HG03439 (cell line): ENCODE results near the gene SFSWAP.
"Not testable (repeated sequence)": the region's sequence is repeated elsewhere in the genome, so short reads cannot be mapped to it uniquely, and the experiment has no call there.

ENCODE experiments used
- ATAC-seq: cut with Tn5 transposase; IDR thresholded peaks from one replicate; pipeline ENCODE4 v1.9.1; 2021; ENCODE audit warnings: mild to moderate bottlenecking, moderate library complexity; ENCODE audit not compliant: unreplicated experiment

The SFSWAP gene

DNA sequence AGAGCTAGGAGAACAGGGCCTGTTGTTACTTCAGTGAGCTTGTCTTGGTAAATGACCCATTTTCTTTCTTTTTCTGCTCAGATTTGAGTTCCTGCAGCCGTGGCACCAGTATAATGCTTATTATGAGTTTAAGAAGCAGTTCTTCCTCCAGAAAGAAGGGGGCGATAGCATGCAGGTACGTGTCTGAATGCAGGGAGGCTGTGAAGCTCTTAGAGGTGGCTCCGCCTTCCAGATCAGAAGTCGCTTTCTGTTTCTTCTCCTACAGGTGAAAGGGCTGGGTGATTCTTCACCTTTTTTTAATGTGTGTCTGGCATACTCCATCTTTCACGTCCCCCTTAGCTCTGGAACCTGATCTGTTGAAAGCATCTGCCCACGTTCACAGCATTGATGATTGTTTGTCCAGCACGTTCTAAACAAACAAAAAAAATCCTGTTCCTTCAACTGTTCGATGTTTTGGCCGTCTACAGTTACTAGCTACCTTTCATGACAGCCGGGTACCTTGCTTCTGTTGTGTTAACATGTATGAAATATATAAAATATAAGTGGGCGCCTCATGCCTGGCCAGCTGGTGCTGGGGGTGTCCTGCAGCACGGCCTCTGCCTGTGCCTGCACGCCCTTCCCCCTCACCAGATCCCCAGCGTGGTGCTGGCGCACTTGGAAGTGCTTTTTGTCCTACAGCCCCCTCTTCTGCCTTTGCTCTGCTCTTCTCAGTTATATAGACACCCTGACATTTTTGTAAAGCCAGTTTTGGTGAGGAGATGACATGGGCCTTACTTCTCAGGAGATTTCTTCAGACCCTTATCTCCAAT, 44.6 kb downstream of the SFSWAP start:
- ATAC-seq, result no peak

DNA sequence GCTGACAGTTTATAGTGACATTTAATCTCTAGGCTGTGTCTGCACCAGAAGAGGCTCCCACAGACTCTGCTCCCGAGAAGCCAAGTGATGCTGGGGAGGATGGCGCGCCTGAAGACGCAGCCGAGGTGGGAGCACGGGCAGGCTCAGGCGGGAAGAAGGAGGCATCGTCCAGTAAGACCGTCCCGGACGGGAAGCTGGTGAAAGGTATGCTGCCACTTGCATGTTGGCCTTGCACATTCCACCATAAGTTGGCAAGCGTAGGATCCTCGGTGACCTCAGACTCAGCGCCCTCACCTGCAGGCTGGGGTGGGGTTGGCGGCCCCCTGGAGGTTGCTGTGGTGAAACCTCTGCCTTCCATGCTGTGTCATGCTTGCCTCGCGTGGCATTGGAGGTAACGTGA, 45.6 kb downstream of the SFSWAP start:
- no peak for ATAC-seq

DNA sequence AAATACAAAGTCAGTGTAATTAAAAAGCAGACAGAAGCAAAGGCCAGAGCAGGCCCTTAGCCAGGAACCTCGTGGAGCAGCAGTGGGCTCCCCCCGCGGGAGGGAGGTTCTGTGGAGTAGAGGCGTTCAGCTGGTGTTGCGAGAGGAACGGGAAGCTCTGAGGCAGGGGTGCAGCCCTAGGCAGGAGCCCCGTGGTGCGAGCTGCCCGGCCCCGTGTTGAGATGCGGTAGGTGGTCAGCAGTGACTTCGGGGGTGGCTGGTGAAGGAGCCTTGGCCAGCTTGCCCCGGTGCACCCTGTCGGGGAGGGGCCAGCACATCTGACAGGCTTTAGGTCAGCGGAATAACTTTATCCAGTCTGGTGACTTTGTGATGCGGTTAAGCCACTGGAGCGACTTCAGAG, 46.2 kb downstream of the SFSWAP start:
- ATAC-seq, result no peak

DNA sequence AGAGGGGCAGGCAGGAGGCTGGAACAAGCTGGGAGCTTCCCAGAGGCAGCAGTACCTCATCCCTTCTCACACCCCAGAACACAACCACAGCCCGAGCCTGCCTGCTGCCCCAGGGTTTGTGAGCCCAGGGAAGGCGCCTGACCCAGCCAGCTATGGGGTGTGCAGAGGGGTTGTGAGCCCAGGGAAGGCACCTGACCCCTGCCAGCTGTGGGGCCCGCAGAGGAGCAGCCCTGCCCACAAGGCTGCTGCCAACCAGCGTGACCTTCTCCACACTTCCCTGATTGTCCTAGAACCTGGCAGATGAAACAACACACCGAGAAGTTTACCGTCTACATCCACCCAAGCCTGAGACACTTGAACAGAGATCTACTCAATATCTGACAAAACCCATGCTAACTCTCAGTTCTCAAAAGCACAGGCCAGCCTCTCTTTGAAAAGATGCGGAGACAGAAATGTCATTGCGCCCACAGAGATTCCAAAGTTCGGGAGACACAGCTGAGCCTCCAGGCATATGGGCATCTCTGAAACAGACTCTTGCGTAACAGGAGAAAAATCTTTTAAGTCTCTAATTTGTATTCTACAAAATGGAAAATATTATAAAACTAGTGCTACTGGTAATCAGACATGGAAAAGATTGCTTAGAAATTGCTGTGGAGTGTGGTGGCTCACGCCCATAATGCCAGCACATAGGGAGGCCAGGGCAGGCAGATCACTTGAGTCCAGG, 47.3 kb downstream of the SFSWAP start:
- ATAC-seq, result no peak

DNA sequence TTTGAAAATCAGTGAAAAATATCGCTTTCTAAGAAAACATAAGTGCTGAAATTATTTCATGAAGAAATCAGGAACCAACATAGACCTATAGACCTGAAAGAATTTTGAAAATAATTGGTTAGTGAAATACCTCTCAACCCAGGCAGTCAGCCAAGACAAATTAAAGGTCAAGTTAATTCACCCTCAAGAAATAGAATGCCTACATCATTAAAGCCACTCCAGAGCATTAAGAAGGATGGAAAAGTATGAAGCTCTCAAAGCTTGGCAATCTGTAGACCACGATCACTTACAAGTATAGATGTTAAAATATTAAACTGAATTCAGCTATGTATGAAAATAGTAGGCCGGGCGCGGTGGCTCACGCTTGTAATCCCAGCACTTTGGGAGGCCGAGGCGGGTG, 48.3 kb downstream of the SFSWAP start:
- no peak for ATAC-seq

DNA sequence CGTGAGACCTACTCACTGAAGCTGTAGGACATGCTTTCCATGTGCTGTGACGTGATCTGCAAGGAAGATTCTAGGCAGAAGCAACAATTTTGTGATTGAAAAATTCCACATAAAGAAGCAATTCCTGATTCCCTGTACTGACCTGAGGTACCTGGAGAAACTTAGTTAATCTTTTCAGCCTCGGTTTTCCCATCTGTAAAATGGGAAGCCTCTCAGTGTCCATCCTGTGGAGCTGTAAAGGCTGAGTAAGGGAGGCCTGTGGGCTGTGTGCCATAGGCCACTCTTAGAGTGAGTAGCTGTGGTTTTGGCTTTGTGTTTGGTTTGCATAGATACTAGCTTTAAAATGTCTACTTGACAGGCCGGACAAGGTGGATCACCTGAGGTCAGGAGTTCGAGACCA, 50.7 kb downstream of the SFSWAP start:
- no peak for ATAC-seq

DNA sequence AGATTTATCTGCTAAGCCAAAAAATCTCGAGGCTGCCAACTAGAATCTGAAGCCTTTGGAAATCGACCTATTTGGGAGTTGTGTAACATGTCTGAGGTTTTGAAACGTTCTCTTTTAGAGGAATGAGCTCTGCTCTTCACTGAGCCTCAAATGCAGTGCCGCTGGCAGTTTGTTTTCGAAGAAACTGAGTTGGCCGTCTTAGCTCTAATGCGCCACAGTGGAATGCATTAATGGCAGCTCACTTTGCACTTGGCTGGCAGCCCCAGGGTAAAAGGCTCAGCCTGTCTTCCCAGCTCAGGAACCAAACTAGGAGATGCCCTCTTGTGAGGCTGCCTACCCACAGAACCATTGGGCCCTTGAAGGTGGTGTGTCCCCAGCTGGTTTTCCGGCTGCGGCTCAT, 53.8 kb downstream of the SFSWAP start:
- no peak for ATAC-seq

DNA sequence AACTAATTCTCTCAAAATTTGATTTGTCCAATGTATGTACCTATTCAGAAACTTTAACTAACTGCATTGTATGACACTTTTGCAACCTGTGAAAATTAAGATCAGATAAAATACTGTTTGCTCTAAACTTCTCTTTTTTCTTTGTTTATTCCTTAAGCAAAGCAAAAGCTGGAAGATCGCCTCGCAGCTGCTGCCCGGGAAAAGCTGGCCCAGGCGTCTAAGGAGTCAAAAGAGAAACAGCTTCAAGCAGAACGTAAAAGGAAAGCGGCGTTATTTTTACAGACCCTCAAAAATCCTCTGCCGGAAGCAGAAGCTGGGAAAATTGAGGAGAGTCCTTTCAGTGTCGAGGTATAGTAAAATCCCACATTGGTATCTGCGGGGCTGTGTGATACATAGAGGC, 55.1 kb downstream of the SFSWAP start:
- no peak for ATAC-seq

DNA sequence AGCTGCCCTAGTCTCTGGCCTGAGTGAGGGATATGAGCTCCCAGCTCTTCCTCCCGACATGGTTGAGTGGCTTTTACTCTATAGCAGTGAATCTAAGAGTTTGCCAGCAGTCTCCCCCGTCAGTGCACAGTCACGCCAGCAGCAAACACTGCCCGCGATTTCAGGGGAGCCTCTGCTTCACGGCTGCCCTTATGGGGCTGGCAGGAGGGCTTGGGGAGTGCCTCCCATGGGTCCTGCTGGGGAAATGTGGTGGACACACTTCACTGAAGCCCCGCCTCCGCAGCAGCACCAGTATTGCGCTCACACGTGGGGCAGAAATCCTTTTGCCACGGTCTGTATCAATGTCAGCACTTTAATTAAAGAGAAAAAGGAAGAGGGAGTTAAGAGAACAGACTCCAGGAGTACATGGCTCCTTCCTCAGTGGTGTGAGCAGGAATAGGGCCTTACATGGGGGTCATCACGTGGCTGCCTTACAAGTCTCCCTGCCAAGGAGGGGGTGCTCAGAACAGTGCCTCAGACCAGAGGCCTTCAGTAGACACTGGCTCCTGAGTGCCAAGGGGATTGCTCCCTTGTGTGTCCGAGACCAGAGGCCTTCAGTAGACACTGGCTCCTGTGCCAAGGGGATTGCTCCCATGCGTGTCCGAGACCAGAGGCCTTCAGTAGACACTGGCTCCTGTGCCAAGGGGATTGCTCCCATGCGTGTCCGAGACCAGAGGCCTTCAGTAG, 55.7 kb downstream of the SFSWAP start:
- ATAC-seq, result no peak

DNA sequence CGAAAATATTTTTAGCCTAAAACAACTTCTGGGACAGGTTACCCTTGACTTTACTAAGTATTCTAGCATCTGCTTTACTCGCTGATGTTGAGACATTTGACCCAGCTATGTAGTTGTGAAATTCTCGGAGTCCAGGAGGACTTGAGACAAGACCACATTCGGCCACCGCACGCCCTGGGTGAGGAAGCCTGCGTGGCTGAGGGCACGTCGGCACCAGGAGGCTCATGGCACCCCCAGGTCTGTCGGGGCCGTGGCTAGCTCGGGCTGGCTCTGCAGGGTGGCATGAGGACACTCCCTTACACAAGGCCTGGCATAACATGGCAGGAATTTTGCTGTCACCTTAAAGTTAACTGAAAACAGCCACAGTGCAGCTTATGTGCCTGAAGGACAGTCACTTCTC, 59.2 kb downstream of the SFSWAP start:
- ATAC-seq, result no peak

DNA sequence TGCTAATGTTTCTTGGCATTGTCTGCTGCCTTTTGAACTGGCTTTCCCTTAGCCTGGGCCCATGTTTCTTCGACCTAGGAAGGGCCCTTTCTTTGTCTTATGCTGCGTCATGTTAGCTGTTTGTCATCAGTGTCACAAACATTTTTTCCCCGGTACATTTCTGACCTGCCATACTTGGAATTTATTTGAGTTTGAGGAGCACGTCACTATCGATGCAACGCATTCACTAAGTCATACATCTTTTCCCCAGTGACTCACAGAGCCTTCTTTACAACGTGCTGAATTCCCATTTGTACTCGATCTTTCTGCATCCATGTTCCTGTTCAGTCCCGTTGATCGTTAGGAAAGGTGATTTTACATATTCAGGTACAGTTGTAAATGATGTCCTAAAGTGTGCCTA, 61.1 kb downstream of the SFSWAP start:
- no peak for ATAC-seq

DNA sequence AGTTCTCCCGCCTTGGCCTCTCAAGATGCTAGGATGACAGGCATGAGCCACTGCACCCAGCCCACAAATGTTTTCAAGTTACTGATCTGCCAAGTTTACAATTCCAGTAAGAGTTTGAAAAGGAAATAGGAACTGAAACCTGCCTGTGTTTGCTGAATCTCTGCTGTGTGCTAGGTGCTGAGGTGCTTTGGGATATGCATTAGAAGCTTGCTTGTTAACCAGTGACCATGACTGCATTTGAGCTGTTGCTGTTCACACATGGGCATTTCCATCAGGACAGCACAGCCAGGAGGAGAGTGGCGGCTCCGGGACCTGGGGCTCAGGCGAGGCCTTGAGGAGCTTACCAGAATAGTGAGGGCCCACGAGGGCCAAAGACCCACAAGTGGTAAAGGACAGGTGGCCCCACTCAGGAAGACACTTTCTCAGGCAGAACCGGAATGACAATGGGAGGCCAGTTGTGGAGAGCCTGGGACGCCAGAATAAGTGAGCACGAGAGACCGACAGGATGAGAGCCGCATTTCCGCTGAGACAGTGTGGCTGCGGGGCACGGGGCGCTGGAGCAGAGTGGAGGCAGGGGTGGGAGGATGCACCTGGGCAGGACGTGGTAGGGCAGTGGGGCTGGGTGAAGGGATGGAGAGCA, 62.8 kb downstream of the SFSWAP start:
- ATAC-seq, result peak; percentile 66

DNA sequence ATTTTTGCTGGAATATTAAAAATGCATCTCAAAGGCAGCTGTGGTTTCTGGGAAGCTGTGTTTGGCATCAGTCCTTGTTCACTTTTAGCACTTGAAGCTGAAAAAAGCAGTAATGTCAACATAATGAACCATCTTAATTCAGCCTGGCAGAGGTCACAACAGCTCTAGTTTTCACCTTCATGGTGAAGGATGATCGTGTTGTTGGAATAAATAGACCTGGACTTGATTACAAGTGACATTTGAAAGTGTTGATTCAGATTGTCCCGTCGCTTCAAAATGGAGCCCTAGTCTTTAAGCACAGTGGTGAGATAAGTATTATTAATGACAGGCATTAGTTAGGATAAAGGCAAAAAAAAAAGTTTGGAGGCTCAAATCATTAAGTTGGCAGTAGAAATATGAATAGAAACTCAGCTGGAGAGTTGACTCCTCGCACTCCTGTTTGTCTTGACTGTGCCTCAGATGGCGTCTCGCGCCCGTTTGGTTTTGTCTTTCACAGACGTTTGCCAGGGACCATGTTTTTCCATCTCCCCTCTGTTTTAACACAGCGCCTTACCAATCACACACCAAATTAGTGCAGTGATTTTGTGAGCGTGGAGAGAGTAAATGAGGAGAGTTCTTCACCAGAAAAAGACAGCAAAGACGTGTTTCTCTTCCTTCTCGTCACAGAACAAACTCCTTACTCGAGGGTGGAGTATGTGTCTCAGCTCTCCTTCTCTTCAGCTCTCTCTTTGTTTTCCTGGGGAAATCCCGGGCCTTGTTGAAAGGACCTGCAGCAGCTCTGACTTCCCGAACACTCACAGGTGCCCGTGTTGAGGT, 63.9 kb downstream of the SFSWAP start:
- ATAC-seq, result no peak

DNA sequence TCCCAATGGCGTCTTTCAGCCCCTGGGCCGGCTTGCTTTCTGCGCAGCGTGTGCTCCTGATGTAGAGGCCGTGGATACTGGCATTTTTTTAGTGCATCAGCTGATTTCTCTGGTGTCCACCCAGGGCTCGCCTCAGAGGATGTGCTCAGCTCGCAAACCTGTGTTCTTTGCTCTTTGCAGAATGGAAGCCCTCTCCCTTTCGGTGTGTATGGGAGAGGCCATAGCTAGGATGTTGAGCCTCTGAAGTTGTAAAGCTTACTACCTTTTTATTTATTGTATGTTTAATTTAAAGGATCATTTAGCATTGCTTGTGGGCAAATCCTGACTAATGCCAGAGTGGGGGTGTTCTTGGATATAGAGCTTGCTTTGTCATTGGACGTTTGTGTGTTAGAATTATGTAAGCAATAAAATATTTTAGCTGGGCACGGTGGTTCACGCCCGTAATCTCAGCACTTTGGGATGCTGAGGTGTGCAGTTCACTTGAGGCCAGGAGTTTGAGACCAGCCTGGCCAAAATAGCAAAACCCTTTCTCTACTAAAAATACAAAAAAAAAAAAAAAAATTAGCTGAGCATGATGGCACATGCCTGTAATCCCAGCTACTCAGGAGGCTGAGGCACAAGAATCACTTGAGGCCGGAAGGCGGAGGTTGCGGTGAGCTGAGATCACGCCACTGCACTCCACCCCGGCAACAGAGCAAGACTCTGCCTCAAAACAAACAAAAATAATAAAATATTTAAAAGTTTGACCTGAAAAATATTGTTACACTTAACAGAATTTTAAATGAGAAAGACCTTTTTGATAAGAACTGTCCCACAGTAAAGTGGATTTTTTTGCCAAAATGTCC, 64.7 kb downstream of the SFSWAP start:
- no peak for ATAC-seq

DNA sequence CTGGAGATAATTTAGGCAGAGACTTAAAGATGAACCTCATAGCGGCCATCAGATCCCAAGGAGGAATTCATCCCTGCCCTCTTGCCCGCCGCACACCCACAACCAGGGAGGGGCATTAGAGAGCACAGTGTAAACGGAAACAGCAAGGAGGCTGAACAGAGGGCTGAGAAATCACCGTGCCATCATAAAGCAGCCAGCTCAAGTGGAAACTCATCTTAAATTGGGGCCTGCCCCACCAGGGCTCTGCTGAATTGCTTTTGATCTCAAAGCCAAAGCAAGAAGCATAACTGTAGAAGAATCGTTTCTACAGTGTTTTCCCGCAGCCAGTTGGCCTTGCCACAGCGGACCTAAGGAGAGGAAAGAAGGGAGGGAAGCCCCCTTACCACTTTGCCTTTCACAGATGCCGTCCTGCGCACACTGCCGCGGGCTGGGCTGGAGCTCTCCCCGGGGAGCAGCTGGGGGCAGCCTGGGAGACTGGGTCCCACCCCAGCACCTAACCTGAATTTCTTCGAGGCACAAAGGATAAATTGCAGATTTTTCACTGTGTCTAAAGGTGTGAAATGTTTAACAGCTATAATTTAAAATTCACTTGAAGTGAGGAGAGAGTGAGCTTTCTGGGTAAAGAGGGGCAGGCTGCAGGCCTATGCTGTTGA, 65.5 kb downstream of the SFSWAP start:
- ATAC-seq, result no peak

DNA sequence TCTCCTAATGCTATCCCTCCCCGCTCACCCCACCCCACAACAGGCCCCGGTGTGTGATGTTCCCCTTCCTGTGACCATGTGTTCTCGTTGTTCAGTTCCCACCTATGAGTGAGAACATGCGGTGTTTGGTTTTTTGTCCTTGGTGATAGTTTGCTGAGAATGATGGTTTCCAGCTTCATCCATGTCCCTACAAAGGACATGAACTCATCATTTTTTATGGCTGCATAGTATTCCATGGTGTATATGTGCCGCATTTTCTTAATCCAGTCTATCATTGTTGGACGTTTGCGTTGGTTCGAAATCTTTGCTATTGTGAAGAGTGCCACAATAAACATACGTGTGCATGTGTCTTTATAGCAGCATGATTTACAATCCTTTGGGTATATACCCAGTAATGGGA, 66.4 kb downstream of the SFSWAP start:
- ATAC-seq, result not testable (repeated sequence)

DNA sequence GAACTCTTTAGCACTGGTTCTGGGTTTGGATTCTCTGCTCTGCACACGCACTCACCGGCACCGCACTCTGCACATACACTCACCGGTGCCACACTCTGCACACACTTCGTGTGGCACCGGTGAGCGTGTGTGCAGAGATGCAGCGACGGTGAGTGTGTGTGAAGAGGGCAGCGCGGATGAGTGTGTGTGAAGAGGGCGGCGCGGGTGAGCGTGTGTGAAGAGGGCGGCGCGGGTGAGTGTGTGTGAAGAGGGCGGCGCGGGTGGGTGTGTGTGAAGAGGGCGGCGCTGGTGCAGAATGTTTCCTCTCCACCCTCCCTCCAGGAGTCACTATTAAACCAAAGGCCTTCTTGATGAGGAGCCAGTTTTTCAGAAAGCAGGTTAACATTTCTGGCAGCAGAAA, 68.1 kb downstream of the SFSWAP start:
- no peak for ATAC-seq

DNA sequence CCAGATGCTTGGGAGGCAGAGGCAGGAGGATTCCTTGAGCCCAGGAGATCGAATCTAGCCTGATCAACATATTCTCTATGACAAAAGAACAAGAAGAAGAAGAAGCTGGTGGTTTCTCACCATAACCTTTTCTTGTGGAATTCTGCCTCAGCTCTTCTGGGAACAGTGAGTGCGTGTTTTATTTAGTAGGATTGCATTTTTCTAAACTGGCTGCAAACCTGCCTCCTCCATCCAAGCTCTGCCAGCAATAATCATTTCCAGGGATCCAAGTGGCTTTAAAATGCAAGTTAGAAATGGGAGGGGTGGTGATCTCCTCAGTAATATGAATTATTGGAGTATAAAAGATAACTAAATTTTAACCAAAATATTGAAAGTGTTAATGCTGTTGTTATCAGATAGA, 71.2 kb downstream of the SFSWAP start:
- ATAC-seq, result no peak

DNA sequence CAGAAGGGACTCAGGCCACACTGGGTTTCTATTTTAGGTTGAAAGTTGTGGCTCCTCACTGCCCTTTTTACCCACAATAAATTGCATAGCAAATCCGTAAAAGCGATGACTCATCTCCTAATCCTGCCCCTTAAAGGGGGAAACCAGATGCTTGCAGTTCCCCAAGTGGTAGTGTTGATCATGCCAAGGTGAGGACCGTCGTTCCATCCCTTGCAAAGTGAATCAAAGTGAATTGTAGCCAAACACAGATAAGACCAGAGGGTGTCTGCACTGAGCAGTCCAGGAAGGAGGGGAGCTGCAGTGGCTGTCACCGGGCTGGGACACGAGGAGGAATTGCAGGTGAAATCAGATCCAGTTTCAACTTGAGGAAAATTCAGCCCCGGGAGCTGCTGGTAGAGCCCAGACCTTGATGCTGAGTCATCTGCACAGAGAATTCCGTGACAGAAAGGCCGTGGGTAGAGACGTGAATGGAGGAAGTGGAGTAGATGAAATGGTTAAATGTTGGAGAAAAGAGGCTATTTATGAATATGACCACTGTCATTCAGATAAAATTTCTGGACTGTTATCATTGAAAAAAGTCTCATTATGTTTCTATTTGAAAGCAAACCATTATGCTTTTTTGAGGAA, 73.1 kb downstream of the SFSWAP start:
- ATAC-seq, result no peak
